ENCODE results near the gene ANKRD34A. TPM values are rescaled to one million over a fixed set of nuclear protein-coding genes. Genes with fewer than 3 reads are reported as not detected.

The ANKRD34A gene
- total and polyA plus RNA-seq, 2 of the 4 experiments (the other 2 are of a cell fraction), result 0.90 to 1.9 TPM

- no peak for DNase-seq
- BruUV-seq (replicated peaks), result no TSS peak
- H2AFZ ChIP-seq (replicated peaks; ENCODE audit: low read length, poor library complexity), result peak overlapping the region; percentile 91
Measured at GRCh38 chr1:145926686-145927062, 37.7 kb downstream of the ANKRD34A start.

More at GRCh38 chr1:145926686-145927062, 37.7 kb downstream of the ANKRD34A start:
- Histone ChIP-seq H3K56ac (ENCODE audit: extremely low read depth, insufficient read depth, low read length) (peak overlapping the region; percentile 37; the same call in 1 of the 2 replicates), H3K79me1 (ENCODE audit: low read depth in 1 of 2, low read length in 2 of 2) (peaks cover 18 to 27% of the 10 kb centered on the region in 2 experiments; a peak in 3 of 4 replicates), H3K36me3 (ENCODE audit: control insufficient read depth, insufficient read depth, low read length) (peaks cover 6% of the 10 kb centered on the region), H3K4me2 (ENCODE audit: low read depth, low read length) (peak overlapping the region; percentile 87), H2BK120ac (ENCODE audit: low read depth, low read length) (no peak overlapping the region), H4K20me1 (ENCODE audit: insufficient read depth, low read length) (no peaks in the 10 kb centered on the region), H3K9me1 (ENCODE audit: insufficient read depth, low read length) (peaks cover 4% of the 10 kb centered on the region; the same call in 1 of the 2 replicates), H4K91ac (ENCODE audit: insufficient read depth, low read depth, low read length) (no peak overlapping the region), H3K18ac (ENCODE audit: low read depth, low read length) (no peak overlapping the region), H3K9ac (ENCODE audit: low read depth, low read length) (peak overlapping the region; percentile 92), H4K8ac (ENCODE audit: low read depth in 2 of 2, low read length in 2 of 2) (peak overlapping the region; percentile 92 to 96; a peak in 3 of 4 replicates), H3K4me1 (ENCODE audit: control insufficient read depth, insufficient read depth, low read length) (peaks cover 3% of the 10 kb centered on the region), H3K14ac (replicated peaks; ENCODE audit: low read depth, low read length) (peak overlapping the region; percentile 86), H2AK5ac (ENCODE audit: low read depth, low read length) (peak overlapping the region; percentile 69; the same call in 1 of the 2 replicates), H3K4me3 (ENCODE audit: insufficient read depth, low read depth, low read length) (peak overlapping the region; percentile 76), H3K9me3 (ENCODE audit: control insufficient read depth, insufficient read depth, low read length) (no peaks in the 10 kb centered on the region), H3K23ac (ENCODE audit: low read depth, low read length) (0 out of 2 replicates have a peak overlapping the region, but pooled peaks have one; percentile 28), H2BK5ac (ENCODE audit: low read depth, low read length, poor library complexity, severe bottlenecking) (peak overlapping the region; percentile 78), H4K5ac (ENCODE audit: low read depth, low read length) (peak overlapping the region; percentile 81; the same call in 1 of the 2 replicates), H3K27ac (ENCODE audit: insufficient read depth, low read length) (peak overlapping the region; percentile 87), H2AK9ac (replicated peaks; ENCODE audit: low read depth, low read length, poor library complexity) (peak overlapping the region; percentile 18), H2BK15ac (ENCODE audit: low read depth, low read length) (no peak overlapping the region), H3K4ac (ENCODE audit: low read depth, low read length) (peak overlapping the region; percentile 86), H2BK20ac (ENCODE audit: low read depth, low read length) (no peak overlapping the region), H3K27me3 (ENCODE audit: control insufficient read depth, insufficient read depth, low read length) (no peaks in the 10 kb centered on the region)
- in situ Hi-C loops (cut with MboI; ENCODE audit: low sequenced_read_pairs) (no loop called here), intact Hi-C loops (cut with micrococcal nuclease) (loop anchor here (2.0 kb wide), 3 partner anchors 30 to 70 kb away; partner anchors contain the start of genes ANKRD34A, POLR3GL and TXNIP), dilution Hi-C loops (cut with HindIII; ENCODE audit: low sequenced_read_pairs, unreplicated experiment) (no loop called here)
- WGBS, 2 experiments (ENCODE audit: extremely low coverage in 2 of 2, insufficient read length in 1 of 2), result 50% methylated on average over 2 of the region's 19 CpGs; no CpG with 5 or more reads in 1 of the 2 experiments
- peak; percentile 2 for ATAC-seq (ENCODE audit: low read depth)
- ChIA-PET POLR2A (ENCODE audit: unreplicated experiment) (no interaction called here), CTCF (no interaction called here)
- no peak for TF ChIP-seq RFX5 (IDR thresholded peaks at IDR 0.05; ENCODE audit: low read depth, low read length)
- TF ChIP-seq POLR2A (IDR thresholded peaks at IDR 0.05; ENCODE audit: low read depth, low read length), result no peak
- TF ChIP-seq FOS (IDR thresholded peaks at IDR 0.05; ENCODE audit: low read depth, low read length), result no peak
- no peak for TF ChIP-seq SMC3 (IDR thresholded peaks at IDR 0.05; ENCODE audit: low read depth, low read length)

Measured in IMR-90 (cell line).